ENCODE data around the gene LGALS7B.
"Not testable (repeated sequence)": the region's sequence is repeated elsewhere in the genome, so short reads cannot be mapped to it uniquely, and the experiment has no call there.

Gene LGALS7B

GRCh38 chr19:38744874-38745273, 44.1 kb upstream of the LGALS7B start:
- H3K4me2 ChIP-seq (ENCODE audit: low read length) = no peak overlapping the region
- H3K4me1 ChIP-seq (ENCODE audit: control insufficient read depth, low read length) = no peaks in the 10 kb centered on the region
- no peaks in the 10 kb centered on the region for H3K27me3 ChIP-seq (ENCODE audit: control insufficient read depth, low read length)
- H3K79me2 ChIP-seq (ENCODE audit: control insufficient read depth, low read length) = no peaks in the 10 kb centered on the region
- no peaks in the 10 kb centered on the region for H3K9me3 ChIP-seq (ENCODE audit: control insufficient read depth, insufficient read depth, low read length)
- no peaks in the 10 kb centered on the region for H3K9me2 ChIP-seq (replicated peaks; ENCODE audit: control insufficient read depth, low read length)
- no peak overlapping the region for H3K4me3 ChIP-seq (ENCODE audit: low read length)
- H3K27ac ChIP-seq (ENCODE audit: low read depth, low read length) = no peak overlapping the region
- no peaks in the 10 kb centered on the region for H3F3A ChIP-seq (ENCODE audit: control insufficient read depth, insufficient read depth)
- TF ChIP-seq, protein P1, sequence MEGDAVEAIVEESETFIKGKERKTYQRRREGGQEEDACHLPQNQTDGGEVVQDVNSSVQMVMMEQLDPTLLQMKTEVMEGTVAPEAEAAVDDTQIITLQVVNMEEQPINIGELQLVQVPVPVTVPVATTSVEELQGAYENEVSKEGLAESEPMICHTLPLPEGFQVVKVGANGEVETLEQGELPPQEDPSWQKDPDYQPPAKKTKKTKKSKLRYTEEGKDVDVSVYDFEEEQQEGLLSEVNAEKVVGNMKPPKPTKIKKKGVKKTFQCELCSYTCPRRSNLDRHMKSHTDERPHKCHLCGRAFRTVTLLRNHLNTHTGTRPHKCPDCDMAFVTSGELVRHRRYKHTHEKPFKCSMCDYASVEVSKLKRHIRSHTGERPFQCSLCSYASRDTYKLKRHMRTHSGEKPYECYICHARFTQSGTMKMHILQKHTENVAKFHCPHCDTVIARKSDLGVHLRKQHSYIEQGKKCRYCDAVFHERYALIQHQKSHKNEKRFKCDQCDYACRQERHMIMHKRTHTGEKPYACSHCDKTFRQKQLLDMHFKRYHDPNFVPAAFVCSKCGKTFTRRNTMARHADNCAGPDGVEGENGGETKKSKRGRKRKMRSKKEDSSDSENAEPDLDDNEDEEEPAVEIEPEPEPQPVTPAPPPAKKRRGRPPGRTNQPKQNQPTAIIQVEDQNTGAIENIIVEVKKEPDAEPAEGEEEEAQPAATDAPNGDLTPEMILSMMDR (IDR thresholded peaks at IDR 0.05; ENCODE audit: low read depth, low read length, poor library complexity, severe bottlenecking) = no peak
- TF ChIP-seq EZH2phosphoT487 (IDR thresholded peaks at IDR 0.05; ENCODE audit: borderline replicate concordance, low read length) = no peak
- H4K20me1 ChIP-seq (ENCODE audit: control insufficient read depth, insufficient read depth, low read depth, low read length) = no peaks in the 10 kb centered on the region
- no peaks in the 10 kb centered on the region for H3K36me3 ChIP-seq (ENCODE audit: control insufficient read depth, low read length)

GRCh38 chr19:38745316-38745715, 43.7 kb upstream of the LGALS7B start:
- Histone ChIP-seq H4K20me1 (ENCODE audit: control insufficient read depth, insufficient read depth, low read depth, low read length) (no peaks in the 10 kb centered on the region), H3K36me3 (ENCODE audit: control insufficient read depth, low read length) (no peaks in the 10 kb centered on the region), H3K9me3 (ENCODE audit: control insufficient read depth, insufficient read depth, low read length) (no peaks in the 10 kb centered on the region), H3K79me2 (ENCODE audit: control insufficient read depth, low read length) (no peaks in the 10 kb centered on the region), H3K9me2 (replicated peaks; ENCODE audit: control insufficient read depth, low read length) (no peaks in the 10 kb centered on the region), H3K4me2 (ENCODE audit: low read length) (no peak overlapping the region), H3F3A (ENCODE audit: control insufficient read depth, insufficient read depth) (no peaks in the 10 kb centered on the region), H3K4me1 (ENCODE audit: control insufficient read depth, low read length) (no peaks in the 10 kb centered on the region), H3K27me3 (ENCODE audit: control insufficient read depth, low read length) (0 out of 2 replicates have a peak, but pooled peaks cover 3% of the 10 kb centered on the region), H3K27ac (ENCODE audit: low read depth, low read length) (no peak overlapping the region), H3K4me3 (ENCODE audit: low read length) (no peak overlapping the region)
- TF ChIP-seq EZH2phosphoT487 (IDR thresholded peaks at IDR 0.05; ENCODE audit: borderline replicate concordance, low read length) = no peak
- TF ChIP-seq, protein P1 (IDR thresholded peaks at IDR 0.05; ENCODE audit: low read depth, low read length, poor library complexity, severe bottlenecking) = no peak

GRCh38 chr19:38753783-38754182, 35.2 kb upstream of the LGALS7B start:
- H3F3A ChIP-seq (ENCODE audit: control insufficient read depth, insufficient read depth); H3K9me2 ChIP-seq (replicated peaks; ENCODE audit: control insufficient read depth, low read length); H3K27ac ChIP-seq (ENCODE audit: low read depth, low read length); H3K36me3 ChIP-seq (ENCODE audit: control insufficient read depth, low read length); H3K79me2 ChIP-seq (ENCODE audit: control insufficient read depth, low read length); H3K4me1 ChIP-seq (ENCODE audit: control insufficient read depth, low read length); H3K4me2 ChIP-seq (ENCODE audit: low read length); H3K9me3 ChIP-seq (ENCODE audit: control insufficient read depth, insufficient read depth, low read length); H3K4me3 ChIP-seq (ENCODE audit: low read length); H4K20me1 ChIP-seq (ENCODE audit: control insufficient read depth, insufficient read depth, low read depth, low read length); H3K27me3 ChIP-seq (ENCODE audit: control insufficient read depth, low read length): not testable (repeated sequence)

DNA sequence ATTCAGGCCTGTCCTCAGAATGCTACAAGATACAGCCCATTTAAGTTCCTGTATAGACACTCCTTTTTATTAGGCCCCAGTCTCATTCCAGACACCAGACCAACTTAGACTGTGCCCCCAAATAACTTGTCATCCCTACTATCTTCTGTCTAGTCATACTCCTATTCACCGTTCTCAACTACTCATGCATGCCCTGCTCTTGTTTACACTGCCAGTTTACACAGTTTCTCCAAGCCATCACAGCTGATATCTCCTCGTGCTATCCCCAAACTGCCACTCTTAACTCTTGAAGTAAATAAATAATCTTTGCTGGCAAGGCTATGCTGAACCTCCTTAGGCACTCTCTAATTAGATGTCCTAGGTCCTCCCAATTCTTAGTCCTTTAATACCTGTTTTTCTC, 34.8 kb upstream of the LGALS7B start:
- H3K4me3 ChIP-seq (ENCODE audit: low read length); H3K4me2 ChIP-seq (ENCODE audit: low read length); H3K4me1 ChIP-seq (ENCODE audit: control insufficient read depth, low read length); H3K36me3 ChIP-seq (ENCODE audit: control insufficient read depth, low read length); H3K9me3 ChIP-seq (ENCODE audit: control insufficient read depth, insufficient read depth, low read length); H3K79me2 ChIP-seq (ENCODE audit: control insufficient read depth, low read length); H3K27me3 ChIP-seq (ENCODE audit: control insufficient read depth, low read length); H3F3A ChIP-seq (ENCODE audit: control insufficient read depth, insufficient read depth); H3K9me2 ChIP-seq (replicated peaks; ENCODE audit: control insufficient read depth, low read length); H4K20me1 ChIP-seq (ENCODE audit: control insufficient read depth, insufficient read depth, low read depth, low read length); H3K27ac ChIP-seq (ENCODE audit: low read depth, low read length): not testable (repeated sequence)
